Prostate gland (tissue), 2 donors: ENCODE data around the gene OVCA2. TPM values are rescaled to one million over a fixed set of nuclear protein-coding genes. Genes with fewer than 3 reads are reported as not detected.

ENCODE experiments used
- DNase-seq: peaks from one replicate; pipeline ENCODE4 v3.0.0-alpha.2; 2019; ENCODE audit warnings: low spot score
- H3K27ac ChIP-seq, 2 donors: fragments of 200-600 bp; sonication (generic); 2 replicates each; pipeline ENCODE4 v1.5.1; 2017 to 2019
- H3K27me3 ChIP-seq: fragments of 200-600 bp; sonication (generic); replicated peaks from 2 replicates; pipeline ENCODE4 v1.5.1; 2019; ENCODE audit not compliant: insufficient read depth
- H3K36me3 ChIP-seq, 2 donors: fragments of 200-600 bp; sonication (generic); 1 replicate in 1 of 2; 2 replicates in 1 of 2; pipeline versions ENCODE4 v1.5.1 to v1.8.1; 2017 to 2019
- H3K4me1 ChIP-seq: fragments of 200-600 bp; sonication (generic); replicated peaks from 2 replicates; pipeline ENCODE4 v1.5.1; 2019
- H3K4me3 ChIP-seq, 2 donors: fragments of 200-600 bp; sonication (generic); 2 replicates each; pipeline ENCODE4 v1.5.1; 2017 to 2019
- H3K9me3 ChIP-seq: fragments of 200-600 bp; sonication (generic); 2 replicates; pipeline ENCODE4 v1.5.1; 2017
- CTCF ChIP-seq, 4 experiments: fragments of 200-600 bp in 2 of 4; fragments of 450-650 bp in 2 of 4; sonication (generic) in 2 of 4; IDR thresholded peaks; 1 replicate in 3 of 4; 2 replicates in 1 of 4; pipeline ENCODE4 v1.5.1; 2016 to 2019; ENCODE audit warnings: antibody characterized with exemption in 4 of 4, mild to moderate bottlenecking in 2 of 4, moderate library complexity in 2 of 4
- POLR2A ChIP-seq: fragments of 450-650 bp; IDR thresholded peaks from one replicate; pipeline ENCODE4 v1.6.1; 2016; ENCODE audit warnings: antibody characterized with exemption, mild to moderate bottlenecking
- POLR2AphosphoS5 ChIP-seq: sonication (generic); formaldehyde crosslinking; IDR thresholded peaks from one replicate; pipeline ENCODE4 v1.6.1; 2017; ENCODE audit warnings: antibody characterized with exemption
- WGBS: methylation state at CpG from one replicate; pipeline ENCODE4 v1.1.5; 2018; 5-methylcytosine and 5-hydroxymethylcytosine counted together
- intact Hi-C: fragments of 100-400 bp; cut with DNase I; formaldehyde crosslinking; loops from one replicate; pipeline ENCODE4 v1.14.2; 2022
- microRNA counts, 2 donors: library from miRNA; unstranded; fragments of <30 nt; microRNA quantifications; one replicate each; lab custom pipeline; 2016 to 2017
- microRNA-seq: library from miRNA; unstranded; fragments of <30 nt; microRNA quantifications from one replicate; pipeline ENCODE4, GENCODE V29; 2016
- small RNA-seq, 2 donors: library from RNA; depleted of rRNA; stranded (forward); fragments of <200 nt; gene quantifications; one replicate each; pipeline ENCODE3, GENCODE V24; 2016
- total RNA-seq, 2 donors: library from RNA; depleted of rRNA; stranded (reverse); fragments of >200 nt; gene quantifications; one replicate each; pipeline ENCODE4 v1.1.0, GENCODE V29; 2016

Gene OVCA2
- total RNA-seq, 2 donors from 2014 or later = 52.2 to 57.5 TPM

- H3K4me3 ChIP-seq = no peak overlapping the region
- peaks cover 11% of the 10 kb centered on the region for H3K4me1 ChIP-seq
- TF ChIP-seq POLR2A (no peak), CTCF (IDR thresholded peaks at IDR 0.05) (peak in 1 of 4 experiments; percentile 29), POLR2AphosphoS5 (peak; percentile 30)
- DNase-seq = no peak
- H3K9me3 ChIP-seq = no peaks in the 10 kb centered on the region
- no peaks in the 10 kb centered on the region for H3K36me3 ChIP-seq
- intact Hi-C loops = loop anchor here (5.0 kb wide), 1 partner anchor 34 kb away; the partner anchor contains the start of gene HIC1
- WGBS = 25% methylated on average over 2 of the region's 2 CpGs
- H3K27me3 ChIP-seq = no peaks in the 10 kb centered on the region
- H3K27ac ChIP-seq = peak overlapping the region; percentile 74 to 79
Measured at GRCh38 chr17:2090804-2091534, 49.1 kb downstream of the OVCA2 start.

GRCh38 chr17:2092253-2092652 is 50.4 kb downstream of the OVCA2 start:
- WGBS = 90% methylated on average over 4 of the region's 4 CpGs
- intact Hi-C loops = loop anchor here (5.0 kb wide), 1 partner anchor 35 kb away; the partner anchor contains the start of gene HIC1
- Histone ChIP-seq H3K27ac (no peak overlapping the region), H3K9me3 (no peaks in the 10 kb centered on the region), H3K36me3 (no peaks in the 10 kb centered on the region), H3K4me1 (peaks cover 6% of the 10 kb centered on the region), H3K4me3 (no peak overlapping the region), H3K27me3 (no peaks in the 10 kb centered on the region)
- no peak for DNase-seq
- TF ChIP-seq POLR2A (no peak), POLR2AphosphoS5 (no peak), CTCF (IDR thresholded peaks at IDR 0.05) (no peak)

MicroRNAs within 50 kb of the gene (microRNA counts, 767-probe panel; counts per million panel counts)
- microRNA hsa-miR-132-3p (lab: Ali Mortazavi, UCI) = 4,223 to 4,663 counts per million in 2 donors
- 0 to 431 counts per million in 2 donors for microRNA hsa-miR-212-3p (lab: Ali Mortazavi, UCI)

Small RNAs within 50 kb of the gene (microRNA-seq; reads per million reads assigned to microRNA genes)
- 1,722 reads per million, percentile 90 among the genes with 10 or more reads in this experiment for gene MIR132
- 51.8 reads per million, percentile 67 among the genes with 10 or more reads in this experiment for gene MIR212

Small RNAs within 50 kb of the gene (small RNA-seq; reads per million reads assigned to genes)
- gene AC090617.9 = 0 reads per million in 2 donors
- gene MIR132 = 9.4 to 21.5 reads per million in 2 donors
- 10.5 to 19.4 reads per million in 2 donors for gene MIR212
- gene OVCA2 = 0 reads per million in 2 donors

Other genes starting within 250 kb of the OVCA2 start
- gene SMYD4, start 212.1 kb upstream of the OVCA2 start, total RNA-seq = 10 to 100 TPM; 13.6 to 14.7 TPM
- 10 to 100 TPM; 33.0 to 34.0 TPM for gene RPA1, start 212.0 kb upstream of the OVCA2 start, total RNA-seq
- gene RTN4RL1, start 16.7 kb upstream of the OVCA2 start, total RNA-seq = 10 to 100 TPM in 1 of 2 donors, 1 to 10 TPM in 1; 8.3 to 21.5 TPM
- gene DPH1, start 11.9 kb upstream of the OVCA2 start, total RNA-seq = 10 to 100 TPM; 61.4 to 84.1 TPM
- 10 to 100 TPM; 20.5 to 33.1 TPM for gene HIC1, start 13.1 kb downstream of the OVCA2 start, total RNA-seq